NK-92 (cell line): ENCODE measurements around the gene ZNF670.
"Not testable (repeated sequence)": the region's sequence is repeated elsewhere in the genome, so short reads cannot be mapped to it uniquely, and the experiment has no call there.

ENCODE experiments used
- DNase-seq: peaks from one replicate; lab custom pipeline; 2025; ENCODE audit not compliant: unreplicated experiment; lab: John Stamatoyannopoulos, UW

The ZNF670 gene

GRCh38 chr1:247047260-247047659 is 31.4 kb downstream of the ZNF670 start:
- no peak for DNase-seq

- no peak for DNase-seq
Measured at GRCh38 chr1:247043406-247043805, 35.2 kb downstream of the ZNF670 start.

GRCh38 chr1:247037511-247038320 is 40.9 kb downstream of the ZNF670 start:
- DNase-seq = no peak

- DNase-seq = not testable (repeated sequence)
Measured at GRCh38 chr1:247032306-247032705, 46.3 kb downstream of the ZNF670 start.
